A549 treated with Mapracorat at 1 μM for 4 hours (cell line): Measurements from ENCODE around the gene C1orf146. TPM values are rescaled to one million over a fixed set of nuclear protein-coding genes. Genes with fewer than 3 reads are reported as not detected.

ENCODE experiments used
- total RNA-seq: library from RNA; stranded (reverse); fragments of 200-300 nt; extraction: Qiagen RNA extraction; gene quantifications from 5 replicates; pipeline ENCODE4 v1.2.3, GENCODE V29; 2022

Gene C1orf146, protein sequence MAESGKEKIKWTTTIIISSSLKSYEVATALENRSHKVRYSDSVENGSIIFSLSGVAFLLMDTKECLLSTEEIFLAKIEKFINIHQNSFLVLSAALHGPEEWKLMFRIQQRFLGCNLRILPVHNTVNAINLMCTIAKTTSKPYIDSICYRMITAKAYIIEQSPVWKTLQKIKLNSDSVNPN
- total RNA-seq = not detected in 5 replicates

DNA sequence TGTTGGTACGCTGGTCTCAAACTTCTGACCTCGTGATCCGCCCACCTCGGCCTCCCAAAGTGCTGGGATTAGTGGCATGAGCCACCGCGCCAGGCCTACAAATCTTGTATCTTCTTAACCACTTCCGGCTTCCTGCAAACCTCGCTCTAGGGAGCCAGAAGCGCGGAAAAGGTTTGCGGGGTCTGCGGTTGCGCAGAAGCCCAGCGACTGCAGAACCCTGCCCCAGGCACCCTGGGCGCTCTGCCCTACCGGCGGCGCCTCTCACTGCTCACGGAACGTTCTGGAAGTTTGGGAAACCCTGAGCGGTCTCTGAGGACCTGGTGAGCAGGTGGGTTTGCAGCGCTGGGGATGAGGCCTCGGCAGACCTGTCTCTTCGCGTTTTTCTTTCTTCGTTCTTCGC is at the start of gene C1orf146:
TSS of gene C1orf146 (plus strand) at position 195 of the 400 bp plus-strand sequence. CDS start 13,506 bp downstream, outside the sequence.

Other genes with a start within 250 kb of the C1orf146 start
- gene EPHX4, start 187.9 kb upstream of the C1orf146 start, total RNA-seq = 0.54 to 0.78 TPM (median 0.58 TPM) in 5 replicates
- gene SETSIP, start 142.5 kb upstream of the C1orf146 start, total RNA-seq = 0.22 TPM in 1 of 5 replicates, not detected in the others
- gene BTBD8, start 137.6 kb upstream of the C1orf146 start, total RNA-seq = 0.47 to 0.82 TPM (median 0.58 TPM) in 5 replicates
- gene GLMN, start 81.1 kb downstream of the C1orf146 start, total RNA-seq = 6.2 to 8.7 TPM (median 7.0 TPM) in 5 replicates
- 8.2 to 11.0 TPM (median 9.8 TPM) in 5 replicates for gene RPAP2, start 81.1 kb downstream of the C1orf146 start, total RNA-seq